GM19023 (cell line): ENCODE measurements around the gene NT5DC2.

Experiments
- ATAC-seq: cut with Tn5 transposase; IDR thresholded peaks from one replicate; pipeline ENCODE4 v1.9.1; 2021; ENCODE audit warnings: mild to moderate bottlenecking, moderate library complexity; ENCODE audit not compliant: unreplicated experiment

Gene NT5DC2

DNA sequence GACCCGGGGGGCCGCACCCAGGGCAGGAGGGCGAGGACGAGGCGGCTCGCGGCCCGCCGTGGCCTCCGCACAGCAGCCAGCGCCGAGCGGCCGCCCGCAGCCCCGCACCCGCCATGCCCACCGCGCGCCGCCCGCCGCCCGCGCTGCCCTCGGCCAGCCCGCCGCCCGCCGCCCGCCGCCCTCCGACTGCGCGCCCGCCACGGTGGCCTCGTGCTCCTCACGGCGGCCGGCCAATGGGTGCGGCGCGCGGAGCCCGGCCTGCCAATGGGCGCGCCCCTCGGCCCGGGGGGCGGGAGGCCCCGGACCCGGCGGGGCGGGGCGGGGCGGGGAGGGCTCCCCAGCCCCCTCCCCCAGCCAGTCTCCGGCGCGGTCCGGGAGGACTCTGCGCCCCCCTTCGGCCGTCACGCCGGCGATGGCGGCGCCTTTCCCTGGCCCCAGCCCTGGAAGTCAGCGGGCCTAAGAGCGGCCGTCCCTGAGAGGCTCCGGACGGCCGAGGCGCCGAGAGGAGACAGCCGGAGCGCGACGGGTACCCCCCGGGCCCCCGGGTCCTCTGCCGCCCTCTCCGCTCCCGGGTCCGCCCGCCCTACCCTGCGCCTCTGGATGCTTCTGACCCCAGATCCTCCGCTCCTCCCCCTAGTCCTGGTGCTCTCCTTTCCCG lies at the start of gene NT5DC2:
Gene NT5DC2, minus strand, starts transcription at position 235 of the 658 bp plus-strand sequence. Its CDS starts 120 bp downstream, at position 115.
- ATAC-seq: peak; percentile 34

DNA sequence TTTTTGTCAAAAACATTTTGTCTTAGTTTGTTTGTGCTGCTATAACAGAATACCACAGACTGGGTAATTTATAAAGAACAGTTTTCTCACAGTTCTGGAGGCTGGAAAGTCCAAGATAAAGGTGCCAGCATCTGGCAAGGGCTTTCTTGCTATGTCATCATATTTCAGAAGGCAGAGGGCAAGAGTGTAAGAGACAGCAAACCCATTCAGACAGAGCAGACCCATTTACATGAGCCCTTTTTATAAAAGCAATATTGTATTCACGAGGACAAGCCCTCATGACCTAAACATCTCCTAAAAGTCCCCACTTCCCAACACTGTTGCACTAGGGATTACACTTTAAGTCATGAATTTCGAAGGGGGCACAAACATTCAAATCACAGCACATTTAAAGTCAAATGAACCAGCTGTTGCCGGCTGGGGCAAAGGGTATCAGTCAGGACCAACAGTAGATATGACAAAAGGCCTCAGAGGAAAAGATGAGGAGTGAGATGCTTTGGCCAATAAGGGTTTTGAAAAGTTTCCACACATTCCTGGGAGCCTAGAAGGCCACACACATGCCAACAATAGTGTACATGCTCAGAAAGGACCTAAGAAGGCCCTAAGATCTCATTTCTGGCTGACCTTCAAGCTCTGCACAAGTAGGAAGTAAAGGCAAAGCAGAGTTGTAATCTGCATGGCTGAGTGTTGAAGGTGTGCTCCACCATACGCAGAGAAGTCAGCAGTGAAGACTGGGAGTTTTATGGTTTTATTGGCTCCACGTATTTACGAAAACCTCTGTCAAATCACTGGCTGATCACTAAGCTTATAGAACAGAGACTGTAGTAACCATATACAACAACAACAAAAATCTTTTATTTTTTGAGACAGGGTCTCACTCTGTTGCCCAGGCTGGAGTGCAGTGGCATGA lies 40.7 kb upstream of the NT5DC2 start:
- no peak for ATAC-seq

- no peak for ATAC-seq
Observed at GRCh38 chr3:52572221-52572620, 38.6 kb upstream of the NT5DC2 start.

DNA sequence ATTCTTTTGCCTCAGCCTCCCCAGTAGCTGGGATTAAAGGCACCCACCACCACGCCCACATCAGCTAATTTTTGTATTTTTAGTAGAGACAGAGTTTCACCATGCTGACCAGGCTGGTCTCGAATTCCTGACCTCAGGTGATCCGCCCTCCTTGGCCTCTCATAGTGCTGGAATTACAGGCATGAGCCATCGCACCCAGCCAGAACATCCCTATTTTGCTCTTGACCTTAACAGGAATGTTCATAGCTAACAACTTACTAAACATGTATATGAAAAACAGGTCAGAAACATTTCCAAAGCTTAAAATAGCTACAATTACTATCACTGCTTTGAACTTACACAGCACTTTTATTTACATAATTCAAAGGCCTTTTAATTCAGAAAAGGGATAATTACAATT lies 36.4 kb upstream of the NT5DC2 start:
- no peak for ATAC-seq

- ATAC-seq: no peak
Observed at GRCh38 chr3:52568069-52568468, 34.4 kb upstream of the NT5DC2 start.

- ATAC-seq: no peak
Observed at GRCh38 chr3:52563984-52564383, 30.3 kb upstream of the NT5DC2 start.

DNA sequence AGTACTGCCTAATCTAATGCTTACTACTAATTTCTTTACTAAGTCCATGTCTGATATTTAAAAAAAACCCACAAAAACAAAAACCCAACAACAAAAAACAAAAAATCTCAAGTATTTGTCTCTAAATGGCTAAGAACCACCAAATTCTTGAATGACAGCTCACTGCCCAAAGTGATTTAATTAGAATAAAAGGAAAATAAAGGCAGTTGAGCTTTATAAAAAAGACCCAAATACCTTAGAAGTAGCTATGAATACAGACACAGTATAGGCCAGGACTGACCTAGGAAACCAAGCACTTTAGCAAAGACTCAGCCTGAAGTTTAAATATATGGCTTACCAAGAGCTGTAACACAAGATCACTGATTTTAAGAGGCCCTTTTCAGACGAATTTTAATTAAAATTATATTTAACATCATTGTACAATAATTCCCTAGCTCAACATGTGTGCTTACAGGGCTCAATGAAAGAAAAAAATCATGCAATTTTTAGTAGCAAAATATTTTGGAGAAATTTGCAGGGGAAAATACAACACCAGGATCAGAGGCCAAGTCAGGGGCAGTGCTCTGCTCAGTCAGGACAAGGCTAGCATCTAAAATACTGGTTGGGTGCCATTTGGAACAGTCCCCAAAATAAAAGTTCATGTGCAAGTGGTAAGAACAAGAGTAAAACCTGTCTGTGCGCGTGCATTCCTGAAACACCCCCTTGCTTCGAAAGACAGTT lies 27.5 kb upstream of the NT5DC2 start:
- no peak for ATAC-seq

- no peak for ATAC-seq
Observed at GRCh38 chr3:52558436-52558835, 24.8 kb upstream of the NT5DC2 start.

DNA sequence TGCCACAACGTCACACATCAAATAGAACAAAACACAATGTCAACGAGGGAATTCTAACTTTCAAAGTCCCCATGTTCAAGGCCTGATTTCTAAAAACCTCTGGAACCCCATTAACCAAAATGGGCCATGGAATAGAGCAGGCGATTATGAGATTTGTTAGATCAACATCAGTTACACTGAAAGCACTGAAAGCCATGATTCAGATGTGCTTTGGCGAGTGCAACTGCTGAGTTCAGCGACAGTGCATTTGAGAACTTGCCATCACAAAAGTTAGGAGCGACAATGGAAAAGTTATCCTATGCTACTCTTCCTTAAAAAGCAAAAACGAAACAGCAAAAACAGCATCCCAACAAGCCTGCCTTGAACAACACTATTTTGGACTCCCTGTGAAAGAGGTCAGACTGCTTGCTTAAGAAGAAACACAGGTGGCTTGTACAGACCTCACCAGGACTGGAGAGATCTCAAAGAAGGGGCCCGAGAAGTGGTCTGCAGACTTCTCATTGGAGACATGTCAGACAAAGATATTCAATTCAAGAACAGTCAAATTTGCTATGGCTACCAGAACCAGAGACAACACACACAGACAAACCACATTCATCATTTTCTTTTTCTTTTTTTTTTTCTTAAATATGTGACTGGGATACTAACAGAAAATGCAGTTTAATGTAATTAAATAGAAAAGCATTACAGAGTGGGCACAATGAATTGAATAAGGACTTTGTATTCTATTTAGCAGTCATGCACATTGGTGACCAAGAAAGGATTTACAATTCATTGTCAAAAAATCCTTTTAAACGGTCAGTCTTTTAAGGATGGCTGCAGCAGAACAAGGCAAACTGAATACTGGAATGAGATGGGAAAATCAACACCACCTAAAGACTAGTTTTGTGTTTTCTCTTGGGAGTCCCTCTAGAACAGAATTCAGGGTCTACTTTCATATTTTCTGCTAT lies 23.6 kb upstream of the NT5DC2 start:
- ATAC-seq: no peak

DNA sequence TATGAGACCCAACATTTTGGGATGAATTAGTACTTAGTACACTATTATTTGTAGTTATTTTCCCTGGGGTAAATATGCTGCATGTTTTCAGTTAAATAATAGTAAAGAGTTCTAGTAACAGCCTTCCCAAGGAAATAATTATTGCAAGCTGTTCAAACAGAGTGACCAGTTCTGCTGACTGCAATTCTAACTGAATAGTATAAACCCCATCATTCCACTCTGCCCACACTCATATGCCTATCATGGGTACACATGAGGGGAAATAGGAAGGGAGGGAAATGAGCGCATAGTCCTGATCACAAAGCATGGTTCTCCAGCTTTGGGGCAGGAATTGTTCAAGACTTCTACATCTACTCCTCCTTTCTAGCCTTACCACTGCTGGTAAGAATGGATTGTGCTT lies 21.4 kb upstream of the NT5DC2 start:
- ATAC-seq: no peak

GRCh38 chr3:52554026-52554755 lies 20.5 kb upstream of the NT5DC2 start:
- ATAC-seq: no peak

DNA sequence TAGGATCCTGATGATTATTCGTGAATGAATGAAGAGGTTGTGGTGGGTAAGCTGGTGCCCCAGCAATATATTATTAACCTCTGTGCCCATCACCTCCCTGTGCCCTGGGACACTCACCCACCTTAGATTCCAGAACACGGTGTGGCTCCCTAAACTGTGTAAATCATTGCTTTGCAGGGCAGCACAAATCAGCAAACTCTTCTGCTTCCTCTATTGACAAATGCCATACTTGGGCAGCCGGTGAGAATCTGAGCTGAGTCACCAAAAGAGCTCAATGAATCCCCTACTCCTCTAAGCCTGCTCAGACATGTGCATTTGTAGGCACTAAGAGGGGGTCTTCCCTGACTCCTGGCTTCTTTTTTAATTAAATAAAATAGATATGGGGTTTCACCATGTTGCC lies 18.4 kb upstream of the NT5DC2 start:
- no peak for ATAC-seq

DNA sequence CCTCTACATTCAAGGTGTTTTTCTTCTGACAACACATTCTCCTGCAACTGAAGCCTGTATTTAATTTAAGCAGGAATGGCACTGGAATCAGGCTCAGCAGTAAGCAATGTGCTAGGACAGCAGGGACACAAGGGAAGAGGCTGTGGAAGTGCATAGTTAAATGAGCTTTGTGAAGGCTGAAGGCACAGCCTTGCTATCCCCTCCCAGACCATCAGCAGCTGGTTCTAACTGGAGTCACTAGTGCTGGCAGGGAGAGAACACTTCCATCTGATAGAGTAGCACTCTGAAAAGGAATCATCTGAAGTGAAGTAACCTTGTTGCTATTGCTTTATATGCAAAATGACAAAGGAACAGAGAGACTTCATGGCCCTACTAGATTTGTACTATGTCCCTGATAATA lies 17.5 kb upstream of the NT5DC2 start:
- no peak for ATAC-seq

DNA sequence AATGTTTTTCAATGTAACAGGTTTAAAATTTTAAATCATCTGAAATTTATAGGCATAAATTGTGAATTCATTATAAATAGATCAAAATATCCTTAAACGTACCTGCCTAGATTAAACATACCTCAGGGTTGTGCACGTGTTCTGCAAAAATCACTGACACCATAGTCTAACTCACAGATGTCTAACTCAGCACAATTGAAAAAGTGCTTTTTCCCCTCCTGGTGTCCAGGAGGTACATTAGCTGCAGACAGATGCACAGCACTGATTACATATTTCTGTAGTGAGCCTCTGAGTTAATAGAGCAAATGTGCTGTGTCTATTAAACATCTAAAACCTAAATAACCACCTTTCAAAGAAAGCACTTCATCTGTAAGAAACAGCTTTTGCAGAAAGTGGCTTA lies 13.5 kb upstream of the NT5DC2 start:
- no peak for ATAC-seq

- ATAC-seq: no peak
Observed at GRCh38 chr3:52546111-52546901, 12.6 kb upstream of the NT5DC2 start.

DNA sequence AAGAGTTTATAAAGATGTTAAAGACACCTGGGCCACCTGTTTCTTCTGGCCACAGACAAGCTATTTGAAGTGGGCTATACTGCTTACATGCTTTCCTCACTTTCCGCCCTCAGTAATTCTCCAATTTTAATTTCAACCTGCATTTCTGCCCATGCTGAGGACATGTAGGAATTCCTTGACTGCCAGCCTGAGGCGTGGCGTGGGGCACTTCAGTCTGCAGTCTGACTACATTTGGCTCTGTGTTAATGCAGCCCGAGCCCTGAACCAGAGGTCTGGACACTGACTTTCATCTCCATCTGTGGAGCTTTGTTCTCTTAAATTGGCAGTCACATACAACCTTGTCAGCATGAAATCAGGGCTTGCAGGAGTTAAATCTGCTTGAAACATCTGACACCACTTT lies 11.3 kb upstream of the NT5DC2 start:
- ATAC-seq: no peak

- ATAC-seq: no peak
Observed at GRCh38 chr3:52541050-52541449, 7.4 kb upstream of the NT5DC2 start.

- no peak for ATAC-seq
Observed at GRCh38 chr3:52539010-52539653, 5.5 kb upstream of the NT5DC2 start.
